Measurements from ENCODE around the gene CACNA2D3. TPM values are rescaled to one million over a fixed set of nuclear protein-coding genes. Genes with fewer than 3 reads are reported as not detected.

The CACNA2D3 gene
- total and polyA plus RNA-seq, 2 experiments from 2014 or later, result 0.30 to 0.43 TPM

DNA sequence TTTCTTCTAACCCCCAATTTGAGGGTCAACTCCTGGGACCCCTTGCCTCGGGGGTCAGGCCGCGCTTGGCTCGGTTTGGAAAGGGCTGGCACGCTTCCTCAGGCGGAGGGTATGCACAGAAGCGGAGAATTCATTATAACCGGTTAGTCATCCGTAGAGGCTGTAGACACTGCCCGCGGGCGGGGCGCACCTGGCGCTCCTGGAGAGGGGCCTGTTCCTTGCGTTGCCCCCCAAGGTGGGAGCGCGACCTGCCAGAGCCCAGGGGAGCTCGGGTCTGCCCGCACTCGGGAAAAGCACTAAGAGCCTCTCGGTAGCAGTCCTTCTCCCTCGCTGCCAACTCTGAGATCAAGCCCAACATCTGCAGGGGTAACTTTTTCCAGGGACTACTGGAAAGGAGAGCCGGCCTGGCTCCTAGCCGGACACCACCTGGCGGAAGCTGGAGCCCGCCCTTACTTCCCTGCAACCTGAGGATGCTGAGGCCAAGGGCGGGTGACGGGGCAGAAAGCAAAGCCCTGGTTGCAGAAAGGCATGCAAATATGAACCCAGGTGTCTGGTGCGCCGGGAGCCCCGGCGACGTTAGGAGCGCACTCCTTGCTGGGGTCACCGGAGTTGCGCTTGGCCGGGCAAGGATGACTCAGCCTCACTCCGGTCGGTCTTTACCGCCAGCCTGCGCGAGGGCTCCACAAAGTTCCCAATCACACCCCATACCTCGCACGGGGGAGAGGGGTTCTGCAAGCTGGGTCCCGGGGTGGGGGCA, 1.5 kb upstream of the CACNA2D3 start:
- WGBS, 2 experiments (ENCODE audit: low coverage in 1 of 2, low lambda C conversion rate in 2 of 2, missing lambda C conversion rate in 2 of 2), result 5 to 6% methylated on average over 44 to 45 of the region's 45 CpGs
- no peak overlapping the region for H3K27ac ChIP-seq
- H3K36me3 ChIP-seq (ENCODE audit: low read depth), result no peaks in the 10 kb centered on the region
- H3K9me2 ChIP-seq (ENCODE audit: insufficient read depth), result no peaks in the 10 kb centered on the region
- no peak overlapping the region for H3K9ac ChIP-seq
- H4K20me1 ChIP-seq (ENCODE audit: insufficient read depth), result no peaks in the 10 kb centered on the region
- H3K79me2 ChIP-seq (ENCODE audit: insufficient read depth), result no peaks in the 10 kb centered on the region
- H3K9me3 ChIP-seq (ENCODE audit: low read depth), result no peaks in the 10 kb centered on the region
- in situ Hi-C loops (cut with MboI), result no loop called here
- DNase-seq, result peak; percentile 32
- peaks cover 42% of the 10 kb centered on the region for H3K27me3 ChIP-seq (replicated peaks; ENCODE audit: insufficient read depth)
- no peaks in the 10 kb centered on the region for H3F3A ChIP-seq (ENCODE audit: insufficient read depth)
- no peak overlapping the region for H3K4me3 ChIP-seq
- no peaks in the 10 kb centered on the region for H3K4me1 ChIP-seq (ENCODE audit: insufficient read depth)
- TF ChIP-seq EZH2phosphoT487 (IDR thresholded peaks at IDR 0.05; ENCODE audit: insufficient read depth, low read depth), result no peak
- TF ChIP-seq EZH2 (IDR thresholded peaks at IDR 0.05; ENCODE audit: insufficient read depth, poor library complexity, severe bottlenecking), result peak; percentile 42
- no peak overlapping the region for H2AFZ ChIP-seq
- H3K4me2 ChIP-seq (ENCODE audit: unreplicated experiment), result no peak overlapping the region

DNA sequence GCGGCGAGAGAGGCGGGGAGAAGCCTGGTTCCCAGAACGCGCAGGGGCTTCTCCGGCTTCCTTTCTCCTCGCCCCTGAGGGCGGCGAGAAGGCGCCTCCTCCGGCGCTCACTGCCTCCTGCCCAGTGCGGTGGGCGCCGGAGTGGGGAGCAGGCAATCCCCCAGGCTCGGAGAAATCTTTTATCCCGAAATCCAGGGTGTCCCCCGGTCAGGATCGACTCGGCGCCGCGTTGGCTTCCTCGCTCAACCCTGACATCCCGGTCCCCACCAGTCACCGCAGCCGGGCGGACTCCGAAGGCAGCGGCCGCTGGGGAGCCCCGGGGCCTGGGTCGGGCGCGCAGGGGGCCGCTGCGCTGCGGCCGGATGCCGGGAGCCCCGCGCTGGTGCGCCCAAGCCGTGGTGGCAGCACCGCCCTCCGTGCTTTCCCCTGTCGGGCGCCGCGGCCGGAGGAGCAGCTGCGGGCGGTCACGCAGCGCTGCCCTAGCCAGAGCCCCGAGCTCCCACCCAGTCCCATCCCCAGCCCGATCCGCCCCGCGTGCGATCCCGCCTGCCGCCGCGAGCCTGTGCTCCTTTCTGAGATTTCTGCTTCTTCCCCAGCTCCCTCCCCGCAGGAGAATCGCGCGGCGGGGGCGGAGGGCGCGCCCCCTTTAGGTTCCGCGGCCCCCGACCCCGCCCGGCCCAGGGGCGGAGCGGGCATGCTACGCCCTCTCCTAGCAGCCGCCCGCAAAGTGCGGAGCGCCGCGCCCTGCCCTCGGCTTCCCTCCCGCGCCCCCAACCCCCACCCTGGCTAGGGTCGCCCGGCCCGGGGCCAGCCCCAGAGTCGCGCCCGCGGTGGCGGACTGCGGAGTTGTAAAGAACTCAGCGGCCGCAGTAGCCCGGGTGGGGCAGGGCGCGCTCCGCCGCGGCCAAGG, 683 bp upstream of the CACNA2D3 start:
- no peaks in the 10 kb centered on the region for H4K20me1 ChIP-seq (ENCODE audit: insufficient read depth)
- no peak overlapping the region for H2AFZ ChIP-seq
- H3K4me1 ChIP-seq (ENCODE audit: insufficient read depth), result no peaks in the 10 kb centered on the region
- peaks cover 47% of the 10 kb centered on the region for H3K27me3 ChIP-seq (replicated peaks; ENCODE audit: insufficient read depth)
- 2% methylated on average over 41 to 73 of the region's 107 CpGs for WGBS, 2 experiments (ENCODE audit: low coverage in 1 of 2, low lambda C conversion rate in 2 of 2, missing lambda C conversion rate in 2 of 2)
- TF ChIP-seq EZH2phosphoT487 (IDR thresholded peaks at IDR 0.05; ENCODE audit: insufficient read depth, low read depth) (0 out of 2 replicates have a peak, but pooled peaks have one; percentile 31), EZH2 (IDR thresholded peaks at IDR 0.05; ENCODE audit: insufficient read depth, poor library complexity, severe bottlenecking) (no peak)
- H3K9me2 ChIP-seq (ENCODE audit: insufficient read depth), result no peaks in the 10 kb centered on the region
- no peaks in the 10 kb centered on the region for H3F3A ChIP-seq (ENCODE audit: insufficient read depth)
- no peak for DNase-seq
- H3K4me2 ChIP-seq (ENCODE audit: unreplicated experiment), result peak overlapping the region; percentile 32
- H3K9me3 ChIP-seq (ENCODE audit: low read depth), result no peaks in the 10 kb centered on the region
- no peaks in the 10 kb centered on the region for H3K36me3 ChIP-seq (ENCODE audit: low read depth)
- H3K4me3 ChIP-seq, result peak overlapping the region; percentile 59
- no peak overlapping the region for H3K27ac ChIP-seq
- no peak overlapping the region for H3K9ac ChIP-seq
- no peaks in the 10 kb centered on the region for H3K79me2 ChIP-seq (ENCODE audit: insufficient read depth)
- in situ Hi-C loops (cut with MboI), result no loop called here

DNA sequence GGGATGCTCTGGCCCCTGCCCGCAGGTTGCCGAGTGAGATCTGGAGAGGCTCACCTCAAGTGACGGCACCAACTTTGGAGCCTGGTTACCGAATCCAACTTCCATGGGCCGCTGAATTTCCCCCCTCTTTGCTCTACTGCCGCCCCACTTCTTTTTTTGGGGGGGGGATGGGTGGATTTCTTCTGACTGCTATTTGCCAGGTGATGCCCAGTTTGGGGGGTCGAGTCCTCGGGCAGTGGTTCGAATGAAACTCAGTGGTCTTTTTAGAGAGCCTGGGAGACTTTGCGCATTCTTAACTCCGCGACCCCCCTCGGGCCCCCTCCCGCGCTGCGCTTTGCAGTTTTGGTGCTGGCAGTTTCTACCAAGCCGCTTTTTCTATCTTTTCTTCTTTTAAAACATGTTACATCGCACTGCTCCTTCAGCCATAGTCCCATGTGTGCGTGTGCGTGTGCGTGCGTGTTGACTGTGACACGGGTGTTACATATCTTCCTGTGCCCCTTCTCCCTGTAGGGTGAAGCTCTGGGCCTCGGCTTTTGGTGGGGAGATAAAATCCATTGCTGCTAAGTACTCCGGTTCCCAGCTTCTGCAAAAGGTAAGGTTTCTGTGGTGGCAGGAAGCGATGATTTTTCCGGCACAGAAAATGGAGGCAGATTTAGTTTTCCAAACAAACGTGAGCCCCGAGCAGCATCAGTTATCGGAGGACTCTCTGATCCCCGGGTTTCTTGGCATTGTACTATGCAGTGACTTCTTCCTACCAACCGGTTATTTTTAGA, 837 bp downstream of the CACNA2D3 start:
- no peaks in the 10 kb centered on the region for H3K9me2 ChIP-seq (ENCODE audit: insufficient read depth)
- H3K36me3 ChIP-seq (ENCODE audit: low read depth), result no peaks in the 10 kb centered on the region
- H3K4me2 ChIP-seq (ENCODE audit: unreplicated experiment), result no peak overlapping the region
- 0 out of 2 replicates have a peak, but pooled peaks have one; percentile 41 for TF ChIP-seq EZH2phosphoT487 (IDR thresholded peaks at IDR 0.05; ENCODE audit: insufficient read depth, low read depth)
- peak; percentile 86 for TF ChIP-seq EZH2 (IDR thresholded peaks at IDR 0.05; ENCODE audit: insufficient read depth, poor library complexity, severe bottlenecking)
- H3K9ac ChIP-seq, result no peak overlapping the region
- H3K4me3 ChIP-seq, result 0 out of 2 replicates have a peak overlapping the region, but pooled peaks have one; percentile 29
- peaks cover 47% of the 10 kb centered on the region for H3K27me3 ChIP-seq (replicated peaks; ENCODE audit: insufficient read depth)
- in situ Hi-C loops (cut with MboI), result no loop called here
- no peaks in the 10 kb centered on the region for H3K9me3 ChIP-seq (ENCODE audit: low read depth)
- peak overlapping the region; percentile 20 for H2AFZ ChIP-seq
- no peaks in the 10 kb centered on the region for H3K4me1 ChIP-seq (ENCODE audit: insufficient read depth)
- no peak for DNase-seq
- WGBS, 2 experiments (ENCODE audit: low coverage in 1 of 2, low lambda C conversion rate in 2 of 2, missing lambda C conversion rate in 2 of 2), result 4 to 7% methylated on average over 32 of the region's 32 CpGs
- no peak overlapping the region for H3K27ac ChIP-seq
- no peaks in the 10 kb centered on the region for H3F3A ChIP-seq (ENCODE audit: insufficient read depth)
- no peaks in the 10 kb centered on the region for H4K20me1 ChIP-seq (ENCODE audit: insufficient read depth)
- no peaks in the 10 kb centered on the region for H3K79me2 ChIP-seq (ENCODE audit: insufficient read depth)

DNA sequence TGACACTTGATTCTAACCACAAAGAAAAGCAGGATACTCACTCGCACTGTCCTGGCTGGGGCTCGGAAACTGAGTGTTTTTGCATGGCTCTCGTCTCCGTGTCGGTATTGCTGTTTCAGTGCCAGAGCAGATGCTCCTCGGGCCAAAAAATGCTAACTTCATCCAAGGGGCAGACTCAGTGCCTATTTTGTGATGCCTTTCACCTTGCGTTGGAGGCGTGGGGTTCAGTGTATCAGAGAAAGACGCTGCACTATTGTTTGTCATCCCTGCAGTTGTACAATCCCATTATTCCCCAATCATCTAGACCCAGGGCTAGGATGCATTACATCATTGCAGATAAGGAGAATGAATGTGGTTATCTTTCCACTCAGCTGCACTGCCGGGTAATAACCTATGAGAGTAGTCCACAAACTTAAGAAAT, 1.4 kb downstream of the CACNA2D3 start:
- Histone ChIP-seq H3K9ac (no peak overlapping the region), H3K4me3 (no peak overlapping the region), H4K20me1 (ENCODE audit: insufficient read depth) (no peaks in the 10 kb centered on the region), H3K4me1 (ENCODE audit: insufficient read depth) (no peaks in the 10 kb centered on the region), H3K4me2 (ENCODE audit: unreplicated experiment) (no peak overlapping the region), H3K79me2 (ENCODE audit: insufficient read depth) (no peaks in the 10 kb centered on the region), H3K27ac (no peak overlapping the region), H3K9me2 (ENCODE audit: insufficient read depth) (no peaks in the 10 kb centered on the region), H3K27me3 (replicated peaks; ENCODE audit: insufficient read depth) (peaks cover 47% of the 10 kb centered on the region), H3K36me3 (ENCODE audit: low read depth) (no peaks in the 10 kb centered on the region), H3F3A (ENCODE audit: insufficient read depth) (no peaks in the 10 kb centered on the region), H2AFZ (peak overlapping the region; percentile 20), H3K9me3 (ENCODE audit: low read depth) (no peaks in the 10 kb centered on the region)
- TF ChIP-seq EZH2 (IDR thresholded peaks at IDR 0.05; ENCODE audit: insufficient read depth, poor library complexity, severe bottlenecking) (no peak), EZH2phosphoT487 (IDR thresholded peaks at IDR 0.05; ENCODE audit: insufficient read depth, low read depth) (no peak)
- WGBS, 2 experiments (ENCODE audit: low coverage in 1 of 2, low lambda C conversion rate in 2 of 2, missing lambda C conversion rate in 2 of 2), result 22 to 26% methylated on average over 10 of the region's 10 CpGs
- DNase-seq, result no peak
- in situ Hi-C loops (cut with MboI), result no loop called here
